GM12878 (cell line): ENCODE results near the gene TLCD2. TPM values are rescaled to one million over a fixed set of nuclear protein-coding genes. Genes with fewer than 3 reads are reported as not detected.
A peak's percentile ranks its signal among the peaks of the same experiment; 100 is the strongest.

Source experiments
- ATAC-seq: fragments of 200-7000 bp; cut with Tn5 transposase; 3 replicates; pipeline ENCODE4 v1.9.1; 2020; ENCODE audit warnings: mild to moderate bottlenecking, moderate library complexity
- BruUV-seq: library from RNA; stranded (reverse); fragments of 400-500 nt; replicated peaks from 2 replicates; lab custom pipeline; 2021; lab: Mats Ljungman, UMichigan
- CTCF ChIA-PET: fragments of 300-600 bp; sonication (Branson Sonifier 250); formaldehyde crosslinking; extraction: SDS; loops from one replicate; lab custom pipeline; 2021; ENCODE audit warnings: inconsistent platforms; lab: Yijun Ruan, JAX
- POLR2A ChIA-PET: fragments of 350-600 bp; formaldehyde crosslinking; extraction: SDS; loops from one replicate; lab custom pipeline; 2021; ENCODE audit warnings: inconsistent platforms; lab: Charles Lee
- RAD21 ChIA-PET: fragments of 300-600 bp; sonication (Branson Sonifier 250); formaldehyde crosslinking; loops from one replicate; lab custom pipeline; 2023; ENCODE audit warnings: antibody characterized with exemption; ENCODE audit not compliant: unreplicated experiment; lab: Charles Lee
- SMC1A ChIA-PET: fragments of 300-600 bp; sonication (Branson Sonifier 250); formaldehyde crosslinking; loops from one replicate; lab custom pipeline; 2023; ENCODE audit not compliant: unreplicated experiment, uncharacterized antibody; lab: Charles Lee
- DNase-seq: peaks from one replicate; pipeline ENCODE4 v3.0.0-alpha.2; 2011; ENCODE audit warnings: low read depth, low spot score
- FAIRE-seq: peaks from 3 replicates; lab custom pipeline; 2011; peaks lifted over from hg19 to GRCh38; lab: Jason Lieb, UNC
- H2AFZ ChIP-seq: 2 replicates; pipeline ENCODE4 v1.6.0; 2011; ENCODE audit warnings: low read depth, low read length, control low read depth; ENCODE audit not compliant: control insufficient read depth
- H3K27ac ChIP-seq: 2 replicates; pipeline ENCODE4 v1.5.1; 2011; ENCODE audit warnings: control low read depth; ENCODE audit not compliant: control insufficient read depth, insufficient read depth
- H3K27me3 ChIP-seq, 2 experiments: replicated peaks in 1 of 2; 2 replicates each; pipeline versions ENCODE4 v1.6.0 to v1.6.1; 2011; ENCODE audit warnings: low read length in 1 of 2; ENCODE audit not compliant: control insufficient read depth in 2 of 2, insufficient read depth in 2 of 2
- H3K36me3 ChIP-seq, 2 experiments: 2 replicates each; pipeline ENCODE4 v1.5.1; 2011; ENCODE audit warnings: low read length in 1 of 2; ENCODE audit not compliant: control insufficient read depth in 2 of 2, insufficient read depth in 2 of 2
- H3K4me1 ChIP-seq: 2 replicates; pipeline ENCODE4 v1.6.1; 2011; ENCODE audit warnings: mild to moderate bottlenecking, low read length, moderate library complexity, mixed read lengths; ENCODE audit not compliant: control insufficient read depth, insufficient read depth
- H3K4me2 ChIP-seq: 2 replicates; pipeline ENCODE4 v1.6.0; 2011; ENCODE audit warnings: control low read depth; ENCODE audit not compliant: control insufficient read depth, insufficient read depth
- H3K4me3 ChIP-seq: fragments of 200-600 bp; sonication (generic); 2 replicates; pipeline ENCODE4 v1.5.1; 2016
- H3K79me2 ChIP-seq: 2 replicates; pipeline ENCODE4 v1.6.0; 2011; ENCODE audit warnings: low read length; ENCODE audit not compliant: control insufficient read depth, insufficient read depth
- H3K9ac ChIP-seq: 2 replicates; pipeline ENCODE4 v1.8.0; 2011; ENCODE audit warnings: low read length, control low read depth, mixed read lengths; ENCODE audit not compliant: control insufficient read depth, insufficient read depth
- H3K9me3 ChIP-seq: replicated peaks from 3 replicates; pipeline ENCODE4 v1.5.1; 2011; ENCODE audit warnings: mild to moderate bottlenecking, low read length; ENCODE audit not compliant: control insufficient read depth, insufficient read depth
- H4K20me1 ChIP-seq: 2 replicates; pipeline ENCODE4 v1.6.0; 2011; ENCODE audit not compliant: control insufficient read depth, insufficient read depth
- ESRRA ChIP-seq: IDR thresholded peaks from 2 replicates; pipeline ENCODE4 v1.6.1; 2012; ENCODE audit warnings: mild to moderate bottlenecking, low read length, improper control_type of control experiment
- KDM1A ChIP-seq: fragments of 200-600 bp; sonication (generic); IDR thresholded peaks from 2 replicates; pipeline ENCODE4 v1.6.1; 2016; ENCODE audit warnings: borderline replicate concordance
- MEF2B ChIP-seq: fragments of 450-650 bp; IDR thresholded peaks from 2 replicates; pipeline ENCODE4 v1.6.1; 2018; ENCODE audit warnings: mild to moderate bottlenecking, moderate library complexity; ENCODE audit not compliant: partially characterized antibody, poor library complexity, severe bottlenecking
- NFYA ChIP-seq: IDR thresholded peaks from 2 replicates; pipeline ENCODE4 v1.6.1; 2011; ENCODE audit warnings: low read depth, mild to moderate bottlenecking, low read length, improper control_type of control experiment, borderline replicate concordance
- NR2C1 ChIP-seq: fragments of 450-650 bp; IDR thresholded peaks from 2 replicates; pipeline ENCODE4 v1.6.1; 2017; ENCODE audit warnings: antibody characterized with exemption, mild to moderate bottlenecking, moderate library complexity
- POLR2A ChIP-seq: IDR thresholded peaks from 2 replicates; pipeline ENCODE4 v1.6.1; 2011; ENCODE audit warnings: low read depth, mild to moderate bottlenecking, low read length
- SIX5 ChIP-seq: IDR thresholded peaks from 2 replicates; pipeline ENCODE4 v1.6.1; 2011; ENCODE audit warnings: mild to moderate bottlenecking, low read depth, low read length, moderate library complexity; ENCODE audit not compliant: severe bottlenecking
- TARDBP ChIP-seq: IDR thresholded peaks from 2 replicates; pipeline ENCODE4 v1.6.1; 2016; ENCODE audit warnings: borderline replicate concordance
- WGBS: methylation state at CpG from one replicate; pipeline ENCODE4 v1.1.6; 2016; ENCODE audit warnings: low lambda C conversion rate; ENCODE audit not compliant: insufficient replicate concordance, insufficient coverage; ENCODE audit errors: missing lambda C conversion rate; 5-methylcytosine and 5-hydroxymethylcytosine counted together
- in situ Hi-C: fragments of 300-500 bp; cut with MboI; formaldehyde crosslinking; loops from 9 replicates; pipeline ENCODE4 v1.14.3; 2018; ENCODE audit warnings: mixed read lengths
- intact Hi-C: fragments of 100-400 bp; cut with micrococcal nuclease; formaldehyde crosslinking; loops from one replicate; pipeline ENCODE4 v1.14.2; 2022; ENCODE audit not compliant: unreplicated experiment
- polyA plus RNA-seq, 11 experiments: library from polyadenylated mRNA; depleted of rRNA in 4 of 11; unstranded in 6 of 11; stranded (reverse) in 5 of 11; fragments of >200 nt; fragmentation: Nextera tagmentation in 4 of 11; fragmentation: Illumina TruSeq in 1 of 11; extraction: Ambion mirVana in 4 of 11; extraction: Trizol in 1 of 11; gene quantifications; 1 replicate in 1 of 11; 2 replicates in 10 of 11; pipeline versions ENCODE4 v1.2.1 to v1.2.3, GENCODE V29; 2011 to 2016; ENCODE audit warnings: inconsistent platforms in 2 of 11, missing spikeins in 2 of 11, low read depth in 1 of 11
- total RNA-seq, 4 experiments: library from RNA; depleted of rRNA in 3 of 4; stranded (reverse); fragments of >200 nt in 3 of 4; fragmentation: Illumina TruSeq in 1 of 4; extraction: Trizol in 1 of 4; gene quantifications; 2 replicates each; pipeline versions ENCODE4 v1.2.1 to v1.2.3, GENCODE V29; 2013 to 2021

The TLCD2 gene
- total and polyA plus RNA-seq, 10 of the 15 experiments (the other 5 are each of a cell fraction or from before 2014, with no cell fraction given) = 0.02 to 0.15 (median 0.05) TPM; not detected in 2

DNA sequence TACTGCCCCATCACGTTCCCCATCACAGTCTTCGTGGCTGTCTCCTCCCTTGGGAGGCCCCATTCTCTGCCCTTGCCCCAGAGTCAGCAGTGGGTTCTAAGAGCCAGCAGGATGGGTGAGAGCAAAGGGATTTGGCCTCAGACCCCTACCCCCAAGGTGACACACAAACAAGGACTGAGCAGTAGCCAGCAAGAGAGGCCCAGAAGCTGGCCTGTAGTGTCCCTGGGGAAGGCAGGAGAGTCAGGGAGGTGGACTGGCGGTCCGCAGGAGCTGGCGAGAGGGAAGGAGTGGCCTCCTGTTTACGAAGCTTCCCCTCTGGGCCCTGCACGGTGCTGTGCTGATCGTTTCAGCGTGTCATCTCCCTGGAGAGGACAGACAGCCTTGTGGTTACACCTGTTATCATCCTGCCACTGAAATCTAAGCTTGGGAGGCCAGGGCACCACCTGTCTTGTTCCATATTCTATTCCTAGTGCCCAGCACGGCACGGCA is 22.7 kb upstream of the TLCD2 start:
- Histone ChIP-seq H3K27me3 (no peaks in the 10 kb centered on the region), H2AFZ (no peak overlapping the region), H3K4me1 (peaks cover 22% of the 10 kb centered on the region), H3K9me3 (no peaks in the 10 kb centered on the region), H3K4me2 (no peak overlapping the region; the same call in 1 of the 2 replicates), H3K4me3 (no peak overlapping the region), H3K79me2 (no peaks in the 10 kb centered on the region), H3K27ac (no peak overlapping the region), H3K9ac (no peak overlapping the region), H3K36me3 (peaks cover 0 to 3% of the 10 kb centered on the region in 2 experiments; a peak in 1 of 4 replicates), H4K20me1 (no peaks in the 10 kb centered on the region)
- RAD21 ChIA-PET = interaction anchor here (0.6 to 1.5 kb wide), 2 partner anchors 12 to 90 kb away, joined by 3 to 5 read pairs; no protein-coding TSS in a partner anchor
- in situ Hi-C loops (no loop called here), intact Hi-C loops (no loop called here)
- 13% methylated on average over 11 of the region's 11 CpGs for WGBS
- SMC1A ChIA-PET = interaction anchor here (0.9 to 1.4 kb wide), 3 partner anchors 11 to 131 kb away, joined by 3 to 4 read pairs (median 3); no protein-coding TSS in a partner anchor
- ATAC-seq (peak; percentile 25; the same call in 2 of the 3 replicates), DNase-seq (no peak), FAIRE-seq (no peak)
- CTCF ChIA-PET = interaction anchor here (1.2 kb wide), 1 partner anchor 12 kb away, joined by 5 read pairs; no protein-coding TSS in a partner anchor
- TF ChIP-seq POLR2A = peak; percentile 32; the same call in 1 of the 2 replicates
- no peak for TF ChIP-seq ESRRA
- peak; percentile 38 for TF ChIP-seq MEF2B
- no TSS peak for BruUV-seq
- POLR2A ChIA-PET = interaction anchor here (0.7 to 1.1 kb wide), 2 partner anchors 16 to 37 kb away, joined by 3 read pairs; no protein-coding TSS in a partner anchor

GRCh38 chr17:1732241-1732832 is 22.2 kb upstream of the TLCD2 start:
- no peaks in the 10 kb centered on the region for H3K27me3 ChIP-seq
- CTCF ChIA-PET = no interaction called here
- no peak overlapping the region for H3K27ac ChIP-seq

More at GRCh38 chr17:1732241-1732832, 22.2 kb upstream of the TLCD2 start:
- ChIA-PET SMC1A (interaction anchor here (0.9 to 1.4 kb wide), 2 partner anchors 10 to 132 kb away, joined by 3 read pairs; no protein-coding TSS in a partner anchor), POLR2A (interaction anchor here (0.7 to 1.1 kb wide), 2 partner anchors 15 to 37 kb away, joined by 3 read pairs; no protein-coding TSS in a partner anchor), RAD21 (interaction anchor here (0.6 to 1.5 kb wide), 2 partner anchors 11 to 91 kb away, joined by 3 to 5 read pairs; no protein-coding TSS in a partner anchor)
- Histone ChIP-seq H3K4me2 (no peak overlapping the region), H3K79me2 (no peaks in the 10 kb centered on the region), H3K4me1 (peaks cover 21% of the 10 kb centered on the region), H2AFZ (no peak overlapping the region), H3K9ac (no peak overlapping the region), H4K20me1 (no peaks in the 10 kb centered on the region), H3K9me3 (no peaks in the 10 kb centered on the region), H3K36me3 (peaks cover 0 to 3% of the 10 kb centered on the region in 2 experiments; a peak in 2 of 4 replicates), H3K4me3 (no peak overlapping the region)
- 79% methylated on average over 22 of the region's 22 CpGs for WGBS
- no peak for ATAC-seq
- TF ChIP-seq NFYA = no peak
- TF ChIP-seq SIX5 = no peak
- no peak for TF ChIP-seq KDM1A
- TF ChIP-seq NR2C1 = no peak
- TF ChIP-seq TARDBP = no peak
- BruUV-seq = no TSS peak
- intact Hi-C loops (no loop called here), in situ Hi-C loops (no loop called here)
- FAIRE-seq = no peak
- DNase-seq = no peak
